PFSK-1 (cell line): ENCODE measurements around the gene ZNF628.

ENCODE experiments used
- FOXP2 ChIP-seq: optimal IDR thresholded peaks from 2 replicates; pipeline ENCODE3; 2011; ENCODE audit warnings: borderline replicate concordance, control low read depth, inconsistent platforms; ENCODE audit not compliant: insufficient read depth; ENCODE audit errors: extremely low read length, extremely low read depth
- POLR2AphosphoS5 ChIP-seq: IDR thresholded peaks from 2 replicates; pipeline ENCODE4 v1.6.1; 2012; ENCODE audit warnings: low read depth, mild to moderate bottlenecking, control low read depth, low read length, moderate library complexity
- REST ChIP-seq, 2 experiments: IDR thresholded peaks; 2 replicates each; pipeline versions ENCODE4 v1.6.1 to v1.8.0; 2011 to 2012; ENCODE audit warnings: low read depth in 2 of 2, low read length in 2 of 2, control low read depth in 1 of 2, inconsistent platforms in 1 of 2, mild to moderate bottlenecking in 1 of 2, moderate library complexity in 1 of 2; ENCODE audit not compliant: insufficient read depth in 1 of 2
- SIN3A ChIP-seq: IDR thresholded peaks from 2 replicates; pipeline ENCODE4 v1.6.1; 2012; ENCODE audit warnings: mild to moderate bottlenecking, low read length, moderate library complexity, borderline replicate concordance; ENCODE audit not compliant: insufficient read depth
- TAF1 ChIP-seq: IDR thresholded peaks from 2 replicates; pipeline ENCODE4 v1.6.1; 2012; ENCODE audit warnings: low read length, control low read depth, borderline replicate concordance; ENCODE audit not compliant: insufficient read depth

The ZNF628 gene

GRCh38 chr19:55493052-55493644 is 16.7 kb downstream of the ZNF628 start:
- TF ChIP-seq REST (IDR thresholded peaks at IDR 0.05; ENCODE audit: insufficient read depth in 1 of 2, low read depth in 2 of 2, low read length in 2 of 2) (no peak), FOXP2 (no peak), POLR2AphosphoS5 (no peak), SIN3A (no peak), TAF1 (no peak)

DNA sequence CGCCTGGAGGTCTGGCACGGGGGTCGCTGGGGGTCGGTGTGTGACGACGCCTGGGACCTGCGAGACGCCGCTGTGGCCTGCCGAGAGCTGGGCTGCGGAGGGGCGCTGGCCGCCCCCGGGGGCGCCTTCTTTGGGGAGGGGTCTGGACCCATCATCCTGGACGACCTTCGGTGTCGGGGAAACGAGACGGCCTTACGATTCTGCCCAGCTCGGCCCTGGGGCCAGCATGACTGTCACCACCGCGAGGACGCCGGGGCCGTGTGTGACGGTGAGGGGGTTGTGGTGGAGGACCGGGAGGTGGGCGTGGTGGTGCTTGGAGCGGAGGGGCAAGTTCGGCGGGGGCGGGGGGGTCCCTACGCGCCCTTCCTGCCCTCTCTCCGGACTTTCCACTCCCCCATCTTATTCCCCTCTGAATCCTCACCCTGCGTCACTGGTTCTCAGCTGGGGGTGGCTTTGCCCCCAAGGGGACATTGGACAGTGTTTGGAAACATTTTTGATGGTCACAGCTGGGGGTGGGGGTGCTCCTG is 17.3 kb downstream of the ZNF628 start:
- no peak for TF ChIP-seq POLR2AphosphoS5
- TF ChIP-seq FOXP2 = no peak
- no peak for TF ChIP-seq REST (IDR thresholded peaks at IDR 0.05; ENCODE audit: insufficient read depth in 1 of 2, low read depth in 2 of 2, low read length in 2 of 2)
- no peak for TF ChIP-seq TAF1
- TF ChIP-seq SIN3A = no peak

GRCh38 chr19:55494172-55494761 is 17.9 kb downstream of the ZNF628 start:
- TF ChIP-seq POLR2AphosphoS5 (no peak), FOXP2 (no peak), REST (IDR thresholded peaks at IDR 0.05; ENCODE audit: insufficient read depth in 1 of 2, low read depth in 2 of 2, low read length in 2 of 2) (no peak; a peak in 1 of 4 replicates), TAF1 (no peak), SIN3A (no peak)

GRCh38 chr19:55495646-55496349 is 19.4 kb downstream of the ZNF628 start:
- TF ChIP-seq FOXP2 (no peak), TAF1 (no peak), POLR2AphosphoS5 (no peak), REST (IDR thresholded peaks at IDR 0.05; ENCODE audit: insufficient read depth in 1 of 2, low read depth in 2 of 2, low read length in 2 of 2) (no peak), SIN3A (no peak)
